HG03442 (cell line): Measurements from ENCODE around the gene NEDD8.

ENCODE experiments used
- ATAC-seq: cut with Tn5 transposase; IDR thresholded peaks from one replicate; pipeline ENCODE4 v1.9.1; 2021; ENCODE audit warnings: mild to moderate bottlenecking, moderate library complexity; ENCODE audit not compliant: unreplicated experiment

The NEDD8 gene

DNA sequence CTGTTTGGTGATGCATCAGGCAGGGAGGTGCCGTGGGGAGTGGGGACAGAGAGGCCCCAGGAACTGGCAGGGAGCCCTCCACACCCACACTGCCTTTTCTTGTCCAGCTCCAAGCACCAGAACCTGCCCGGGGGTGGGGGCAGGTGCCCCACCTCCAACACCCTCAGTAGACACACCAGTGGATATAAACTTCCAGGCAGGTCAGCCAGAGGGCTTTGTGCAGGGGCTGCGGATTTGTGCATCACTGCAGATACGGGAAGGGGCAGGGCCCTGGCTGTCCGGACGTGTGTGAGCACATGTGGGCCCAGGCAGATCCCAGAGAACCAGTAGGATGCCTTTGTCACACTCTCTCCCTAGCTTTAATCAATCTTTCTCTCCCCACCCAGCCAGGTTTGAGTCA, 32.1 kb upstream of the NEDD8 start:
- ATAC-seq: no peak

DNA sequence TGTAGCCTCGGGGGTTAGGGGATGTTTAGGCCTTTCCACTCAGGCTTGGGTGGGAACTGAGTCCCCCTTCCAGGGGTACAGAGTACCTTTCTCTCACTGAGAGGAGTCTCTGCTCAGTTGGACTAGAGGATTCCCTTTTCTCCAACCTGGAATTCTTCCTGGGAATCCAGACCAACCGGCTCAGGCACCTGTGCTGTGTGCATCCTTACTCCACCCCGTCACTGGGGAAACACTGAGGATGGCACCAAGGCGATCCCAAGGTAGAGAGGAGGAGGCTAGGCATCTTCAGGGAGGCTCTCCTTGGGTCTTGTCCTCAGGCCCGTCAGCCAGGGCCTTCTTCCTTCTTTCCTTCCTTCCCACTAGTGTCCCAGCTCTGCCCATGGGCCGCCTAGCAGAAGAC, 31.7 kb upstream of the NEDD8 start:
- no peak for ATAC-seq

DNA sequence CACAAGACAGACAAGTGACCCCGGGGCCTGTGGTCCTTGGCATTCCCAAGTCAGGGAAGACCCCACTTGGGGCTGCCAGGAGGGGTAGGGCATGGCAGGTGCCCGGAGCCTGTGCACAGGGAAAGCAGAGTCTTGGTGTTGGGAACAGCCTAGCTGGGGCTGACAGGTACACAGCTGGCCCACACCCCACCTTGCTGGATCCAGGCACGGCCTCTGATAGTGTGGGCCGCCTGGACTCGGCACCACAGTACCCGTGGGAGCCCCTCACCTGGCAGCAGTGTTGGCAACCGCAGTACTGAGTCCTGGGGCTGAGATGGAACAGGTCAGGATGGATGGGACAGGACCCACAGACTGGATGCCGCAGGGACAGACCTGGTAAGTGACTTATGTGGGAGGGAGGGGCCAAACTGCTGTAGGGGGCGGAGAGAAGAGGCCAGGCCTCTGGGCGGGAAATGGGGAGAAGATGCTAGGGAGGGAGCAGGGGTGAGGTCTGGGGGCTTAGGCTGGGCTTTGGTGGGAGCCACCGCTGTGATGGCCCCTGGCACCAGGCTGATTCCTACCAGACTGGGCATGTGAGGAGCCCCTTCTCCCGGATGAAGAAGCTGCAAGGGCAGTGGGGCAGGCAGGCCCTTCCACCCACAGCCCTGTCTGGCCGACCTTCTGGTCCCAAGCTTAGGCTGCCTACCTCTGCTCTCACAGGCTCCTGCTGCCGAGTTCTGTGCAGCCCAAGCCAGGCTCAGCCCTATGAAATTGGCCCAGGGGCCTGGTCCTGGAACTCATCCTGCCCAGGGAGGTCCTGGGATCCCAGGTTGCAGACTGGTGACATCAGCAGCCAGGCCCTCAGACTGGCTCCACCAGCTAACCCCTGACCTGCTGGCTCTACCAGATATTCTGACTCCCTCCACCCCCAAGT, 30.9 kb upstream of the NEDD8 start, which contains the start of gene TGM1:
TSS of gene TGM1 (minus strand) at position 357 of the 913 bp plus-strand sequence. CDS start 825 bp downstream, outside the sequence.
- no peak for ATAC-seq

DNA sequence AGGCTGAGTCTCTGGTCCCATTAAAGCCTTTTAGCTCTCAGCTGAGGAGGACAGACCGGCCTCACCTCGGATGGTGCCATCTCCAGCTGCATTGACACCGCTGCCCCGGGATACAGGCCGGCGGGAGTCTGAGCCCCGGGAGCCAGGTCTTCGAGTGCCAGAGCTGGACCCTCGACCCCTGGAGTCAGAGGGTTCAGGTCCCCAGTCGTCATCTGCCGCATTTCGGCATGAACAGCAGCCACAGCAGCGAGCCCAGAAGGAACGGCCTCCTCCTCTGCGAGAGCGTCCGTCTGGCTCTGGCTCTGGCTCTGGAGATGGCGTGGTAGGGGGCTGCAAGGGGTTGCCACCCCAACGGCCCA, 29.8 kb upstream of the NEDD8 start:
- no peak for ATAC-seq

DNA sequence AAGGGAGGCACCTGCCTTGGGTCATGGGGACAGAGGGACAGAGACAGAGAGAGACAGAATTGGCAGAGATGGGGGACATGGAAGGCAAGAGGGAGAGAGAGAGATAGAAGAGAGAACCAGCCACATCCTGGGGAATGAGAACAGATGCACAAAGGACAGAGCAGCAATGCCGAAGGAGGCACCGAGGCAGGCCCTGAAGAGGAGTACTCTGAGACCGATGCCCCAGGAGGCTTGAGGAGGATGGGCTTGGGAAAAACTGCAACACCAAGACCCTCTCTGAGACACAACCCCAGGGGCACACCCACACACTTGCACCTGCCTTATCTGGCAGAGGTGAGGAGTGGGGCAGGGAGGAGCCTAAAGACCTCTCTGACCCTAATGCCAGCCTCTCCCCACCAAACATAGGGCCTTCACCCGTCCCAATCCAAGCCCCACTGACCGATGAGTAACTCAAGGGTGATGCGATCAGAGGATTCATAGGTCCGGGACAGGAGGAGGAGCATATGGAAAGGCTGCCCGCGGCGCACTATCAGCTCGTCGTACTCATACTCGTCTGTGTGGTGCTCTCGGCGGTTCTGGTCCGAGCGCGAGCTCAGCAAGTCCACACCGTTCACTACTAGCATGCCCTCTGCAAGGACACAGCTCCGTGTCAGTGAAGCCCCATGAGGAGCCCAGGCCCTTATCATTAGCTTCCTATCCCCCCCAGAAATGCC, 29.2 kb upstream of the NEDD8 start:
- ATAC-seq: no peak

DNA sequence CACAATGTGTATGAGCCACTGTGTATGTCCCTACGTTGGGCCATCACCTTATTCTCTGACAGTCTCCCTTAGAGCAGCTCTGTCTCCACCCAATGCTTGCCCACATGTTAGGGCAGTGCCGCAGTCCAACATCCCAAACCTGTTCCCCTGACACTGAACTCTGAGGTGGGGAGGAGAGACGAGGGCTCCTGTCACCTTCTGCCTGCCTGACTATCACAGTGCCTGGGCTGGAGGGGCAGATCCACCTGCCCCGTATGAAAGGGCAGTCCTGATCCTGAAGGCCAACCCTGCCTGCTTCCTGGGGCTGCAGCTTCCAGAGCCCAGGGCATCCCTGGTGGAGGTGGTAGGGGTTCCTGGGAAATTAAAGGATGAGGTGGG, 28.6 kb upstream of the NEDD8 start:
- ATAC-seq: no peak

DNA sequence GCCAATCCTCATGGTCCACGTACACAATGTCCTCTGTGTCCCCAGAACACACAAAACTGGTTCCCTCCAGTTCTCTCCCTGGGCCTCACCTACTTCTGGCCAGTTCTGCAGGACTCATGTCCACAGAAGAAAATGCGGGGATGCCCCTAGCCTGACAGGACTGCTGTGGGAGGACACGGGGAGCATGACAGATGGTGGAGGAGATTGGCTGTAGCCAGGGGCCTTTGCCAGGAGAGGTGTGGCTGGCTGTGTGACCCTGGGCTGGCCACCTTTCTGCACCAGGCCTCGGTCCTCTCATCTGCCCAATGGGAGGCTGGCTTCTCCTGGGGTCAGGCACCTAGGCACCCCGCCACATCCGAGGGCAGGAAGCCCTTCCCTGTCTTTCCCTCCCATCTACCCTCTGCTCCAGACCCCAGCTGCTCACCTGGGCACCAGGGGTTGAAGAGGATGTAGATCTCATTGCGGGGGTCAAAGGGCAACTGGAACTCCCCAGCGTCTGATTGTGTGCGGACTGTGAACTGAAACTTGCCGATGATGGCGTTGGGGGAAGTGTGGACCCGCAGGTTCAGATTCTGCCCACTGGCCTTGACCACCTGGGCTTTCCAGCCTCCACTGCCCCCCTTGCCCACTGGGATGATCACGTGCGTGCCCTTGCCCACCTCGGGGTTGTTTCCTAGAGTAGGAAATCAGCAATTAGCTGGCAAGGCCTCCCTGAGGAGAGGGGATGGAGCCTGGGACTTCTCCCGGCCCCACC, 28.0 kb upstream of the NEDD8 start:
- no peak for ATAC-seq

DNA sequence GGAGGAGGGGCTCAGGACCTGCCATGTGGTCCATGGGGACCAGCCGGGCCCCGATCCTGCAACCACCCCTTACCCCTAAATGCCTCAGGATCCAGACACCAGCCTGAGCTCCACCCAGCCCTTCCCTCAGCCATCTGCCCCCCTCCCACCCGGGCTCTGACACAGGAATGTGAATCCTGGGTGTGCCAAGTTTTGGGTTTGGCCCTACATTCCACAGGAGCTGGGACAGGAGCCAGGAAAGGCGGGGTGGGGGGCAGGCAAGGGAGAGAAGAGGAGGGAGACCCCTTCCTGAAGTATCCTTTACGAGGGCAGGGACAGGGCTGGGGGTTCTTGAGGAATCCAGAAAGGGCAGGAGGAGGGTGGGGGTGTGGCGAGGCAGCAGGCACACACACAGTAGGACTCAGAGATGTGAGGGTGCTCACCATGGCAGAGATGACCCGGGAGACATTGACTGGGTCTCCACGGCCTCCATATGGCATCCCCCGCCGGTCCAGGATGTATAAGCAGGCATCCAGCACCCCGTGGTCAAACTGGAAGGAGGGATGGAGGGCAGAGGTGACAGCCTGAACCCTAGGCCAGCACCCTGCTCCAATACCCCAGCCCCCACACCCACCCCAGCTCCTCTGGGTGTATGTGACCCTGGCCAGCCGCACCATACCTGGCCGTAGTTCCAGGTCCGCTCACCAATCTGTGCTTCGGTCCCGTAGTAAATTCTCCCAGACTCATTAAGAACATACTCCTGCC, 27.3 kb upstream of the NEDD8 start:
- no peak for ATAC-seq

DNA sequence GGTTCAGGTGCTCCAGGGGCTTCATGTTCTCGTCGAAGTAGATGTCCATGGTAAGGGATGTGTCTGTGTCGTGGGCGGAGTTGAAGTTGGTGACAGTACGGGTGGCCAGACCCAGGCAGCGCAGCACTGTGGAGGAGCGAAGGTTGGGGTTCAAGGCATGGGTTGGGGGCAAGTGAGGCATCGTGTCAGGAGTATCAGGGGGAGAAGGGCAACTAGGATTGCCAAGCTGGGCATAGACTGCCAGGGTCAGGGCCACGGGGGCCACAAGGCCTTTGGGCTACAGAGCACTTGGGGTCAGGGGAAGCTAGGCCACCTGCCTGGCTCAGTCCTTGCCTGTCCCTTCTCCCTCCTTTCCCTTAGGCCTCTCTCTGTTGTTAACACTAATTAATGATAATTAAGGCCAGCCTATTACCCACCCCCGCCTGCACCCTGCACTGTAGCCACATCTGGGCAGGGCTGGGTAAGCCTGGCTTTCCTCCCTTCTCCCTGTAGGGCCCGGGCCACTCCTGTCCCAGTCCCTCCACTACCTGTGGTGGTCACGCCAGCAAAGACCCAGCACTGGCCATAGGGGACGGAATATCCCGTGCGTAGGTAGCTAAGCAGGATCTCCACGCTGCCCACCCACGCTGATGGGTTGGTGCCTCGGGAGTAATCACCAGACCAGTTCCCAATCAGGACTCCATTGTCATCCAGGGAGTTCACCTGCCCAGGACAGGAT, 26.5 kb upstream of the NEDD8 start:
- ATAC-seq: no peak

DNA sequence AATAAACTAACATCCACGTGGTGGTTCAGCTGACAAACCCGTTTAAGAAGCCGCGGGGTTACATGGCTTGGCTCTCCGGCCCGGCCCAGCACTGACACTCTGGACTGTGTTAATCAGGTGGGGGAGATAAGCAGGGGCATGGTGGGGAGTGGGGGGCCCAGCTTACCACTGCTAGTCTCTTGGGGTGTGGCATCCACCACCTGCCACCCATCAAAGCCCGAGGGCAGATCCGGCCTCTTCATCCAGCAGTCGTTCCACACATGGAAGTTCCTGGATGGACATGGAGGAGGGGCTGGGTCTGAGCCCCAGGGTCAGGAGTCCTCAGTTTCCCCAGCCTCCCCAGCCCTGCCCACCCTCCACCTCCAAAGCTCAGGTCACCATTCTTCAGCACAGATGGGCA, 26.0 kb upstream of the NEDD8 start:
- no peak for ATAC-seq

DNA sequence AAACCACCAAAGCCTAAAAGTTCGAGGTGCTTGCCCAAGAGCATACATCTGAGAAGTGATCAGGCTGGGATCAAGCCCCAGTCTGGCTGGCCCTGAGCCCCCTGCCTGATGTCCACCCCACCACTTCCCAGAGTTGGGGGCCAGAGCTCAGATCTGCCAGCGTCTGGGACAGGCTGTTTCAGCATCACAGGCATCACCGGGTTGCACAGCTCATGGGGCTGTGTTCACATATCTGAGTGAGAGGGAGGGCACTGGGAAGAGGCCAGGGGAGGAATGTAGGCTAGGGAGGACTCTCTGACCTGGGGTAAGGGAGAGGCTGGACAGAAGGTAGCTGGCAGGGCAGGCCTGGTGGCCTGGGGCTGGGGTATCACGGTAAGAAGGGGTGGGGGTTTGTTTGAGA, 24.8 kb upstream of the NEDD8 start:
- no peak for ATAC-seq

DNA sequence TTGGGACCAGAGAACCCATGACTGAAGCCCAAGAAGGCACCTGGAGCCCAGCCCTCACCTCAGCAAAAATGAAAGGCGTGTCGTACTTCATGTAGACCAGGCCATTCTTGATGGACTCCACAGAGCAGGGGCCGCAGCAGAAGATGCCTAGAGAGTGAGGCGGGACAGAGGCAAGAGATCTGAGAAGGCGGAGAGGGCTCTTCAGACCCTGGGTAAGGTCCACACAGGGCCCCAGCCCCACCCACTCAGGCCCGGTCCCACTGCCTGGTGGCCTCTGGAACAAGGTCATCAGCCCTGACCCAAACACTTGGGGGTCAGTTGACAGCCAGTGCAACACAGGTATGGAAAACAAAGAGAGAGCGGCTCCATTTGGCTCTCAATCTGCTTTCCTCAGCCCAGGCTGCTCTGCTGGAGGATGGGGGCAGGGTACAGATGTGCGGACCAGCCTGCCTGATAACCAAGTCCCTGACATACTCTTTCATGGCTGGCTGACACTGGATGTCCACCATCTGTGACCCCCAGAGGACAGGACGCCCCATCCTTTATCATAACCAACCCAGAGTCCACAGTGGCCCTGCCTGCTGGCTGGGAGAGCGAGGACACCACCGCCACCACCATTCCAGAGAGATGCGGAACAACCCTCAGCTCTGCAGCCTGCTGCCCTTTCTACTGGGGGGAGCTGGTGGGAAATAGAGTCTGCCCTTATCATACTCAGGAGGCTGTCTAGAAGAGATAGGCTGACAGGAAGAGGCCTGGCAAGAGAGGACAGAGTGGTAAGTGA, 24.0 kb upstream of the NEDD8 start:
- no peak for ATAC-seq

DNA sequence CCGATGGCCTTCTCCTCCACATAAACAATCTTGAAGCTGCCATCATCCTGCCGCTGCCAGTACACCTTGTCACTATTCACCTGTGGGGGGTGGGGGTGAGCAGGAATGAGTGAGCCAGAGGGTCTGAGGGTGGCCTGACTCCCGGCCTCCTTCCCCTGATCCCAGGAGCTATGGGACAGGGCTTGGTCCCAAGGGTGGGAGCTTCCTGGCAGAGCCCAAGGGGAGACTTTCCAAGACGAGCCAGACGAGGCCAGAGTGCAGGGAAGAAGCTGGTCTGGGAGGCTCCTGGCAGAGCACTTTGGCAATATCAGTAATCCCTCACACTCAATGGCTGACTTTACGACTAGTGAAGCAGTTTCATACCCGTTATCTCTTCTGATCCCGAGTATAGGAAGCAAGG, 23.3 kb upstream of the NEDD8 start:
- no peak for ATAC-seq

DNA sequence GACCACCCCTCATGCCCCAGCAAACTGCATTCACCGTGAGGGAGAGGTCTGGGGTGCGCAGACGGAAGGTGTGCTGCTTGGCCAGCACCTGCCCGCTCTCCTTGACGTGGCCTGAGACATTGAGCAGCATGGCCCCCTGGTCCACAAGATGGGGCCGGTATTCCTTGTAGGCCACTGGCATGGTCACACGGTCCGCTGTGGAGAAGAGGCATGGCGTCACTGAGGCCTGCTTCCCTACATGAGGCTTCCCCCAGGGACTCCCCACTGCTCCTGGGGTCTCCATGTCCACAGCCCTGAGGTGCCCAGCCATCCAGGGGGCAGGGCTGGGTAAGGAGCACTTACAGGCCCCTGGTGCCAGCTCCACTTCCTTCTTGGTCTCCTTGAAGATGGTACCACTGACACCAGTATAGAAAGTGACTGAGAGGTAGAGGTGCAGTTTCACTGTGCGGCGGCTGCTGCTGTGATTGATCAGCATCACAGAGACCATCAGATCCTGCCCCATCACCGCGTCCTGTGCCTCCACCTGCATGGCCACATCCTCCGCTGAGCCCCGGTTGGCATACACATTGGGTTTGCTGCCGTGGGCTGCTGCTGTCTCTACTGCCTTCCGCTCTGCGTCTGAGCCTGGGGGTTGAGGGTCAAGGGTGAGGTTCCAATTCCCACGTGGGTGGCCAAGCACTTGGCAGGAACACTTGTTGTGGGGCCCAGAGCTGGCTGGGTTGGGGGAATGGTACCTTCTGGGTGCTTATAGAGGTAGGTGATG, 22.6 kb upstream of the NEDD8 start:
- no peak for ATAC-seq

DNA sequence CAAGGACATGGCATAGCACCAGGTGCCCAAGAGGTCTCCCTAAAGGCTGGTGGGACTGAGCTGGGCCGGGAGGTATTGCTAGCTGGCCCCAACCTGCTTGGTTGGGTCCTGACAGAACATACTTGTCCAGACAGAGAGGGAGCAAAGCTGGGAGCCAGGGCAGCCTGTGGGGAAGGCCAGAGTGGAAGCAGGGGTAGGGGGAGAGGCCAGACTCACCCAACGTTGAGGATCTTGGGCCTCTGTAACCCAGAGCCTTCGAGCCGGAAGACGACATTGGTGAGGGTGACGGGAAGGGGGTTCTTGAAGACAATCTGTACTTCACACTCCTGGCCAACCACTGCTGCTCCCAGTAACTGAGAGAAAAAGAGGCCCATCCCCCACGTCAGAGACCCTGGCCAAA, 21.8 kb upstream of the NEDD8 start:
- no peak for ATAC-seq

DNA sequence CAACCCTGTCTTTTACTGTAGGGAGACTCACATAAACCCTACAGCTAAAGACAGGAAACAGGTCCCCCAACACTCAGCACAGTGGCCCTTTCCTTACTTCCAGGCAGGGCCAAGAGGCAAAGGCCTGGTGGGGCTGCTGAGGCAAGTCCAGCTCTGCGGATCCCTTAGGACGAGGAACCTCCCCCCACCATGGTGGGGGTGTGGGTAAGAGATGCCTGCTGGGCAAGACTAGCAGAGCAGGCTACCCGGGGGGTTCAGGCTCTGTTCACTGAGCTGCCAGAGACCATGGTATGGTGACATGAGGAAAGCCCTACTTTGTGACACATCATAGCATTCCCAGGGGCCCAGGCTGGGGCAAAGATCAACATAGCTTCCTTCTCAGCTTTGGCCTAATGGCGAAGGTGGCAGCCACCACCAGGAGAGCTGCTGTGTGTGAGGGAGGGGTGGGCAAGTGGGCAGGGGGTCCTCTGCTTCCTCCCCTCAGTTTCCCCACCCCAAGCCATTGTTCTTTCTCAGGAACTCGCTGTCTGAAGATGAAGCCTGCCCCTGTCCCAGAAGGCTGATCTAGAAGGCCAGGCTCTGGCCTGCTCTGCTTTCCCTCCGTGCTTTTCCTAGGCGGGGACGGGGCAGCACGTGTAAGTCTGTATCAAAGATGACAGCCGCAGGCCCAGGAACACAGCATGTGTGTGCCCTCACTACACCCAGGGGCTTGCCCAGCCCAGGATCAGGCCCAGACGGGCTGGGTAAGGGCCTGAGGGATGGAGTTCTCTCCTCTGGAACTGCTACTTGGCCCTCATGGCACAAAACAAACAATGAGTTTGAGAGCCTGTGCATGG, 20.3 kb upstream of the NEDD8 start:
- no peak for ATAC-seq

DNA sequence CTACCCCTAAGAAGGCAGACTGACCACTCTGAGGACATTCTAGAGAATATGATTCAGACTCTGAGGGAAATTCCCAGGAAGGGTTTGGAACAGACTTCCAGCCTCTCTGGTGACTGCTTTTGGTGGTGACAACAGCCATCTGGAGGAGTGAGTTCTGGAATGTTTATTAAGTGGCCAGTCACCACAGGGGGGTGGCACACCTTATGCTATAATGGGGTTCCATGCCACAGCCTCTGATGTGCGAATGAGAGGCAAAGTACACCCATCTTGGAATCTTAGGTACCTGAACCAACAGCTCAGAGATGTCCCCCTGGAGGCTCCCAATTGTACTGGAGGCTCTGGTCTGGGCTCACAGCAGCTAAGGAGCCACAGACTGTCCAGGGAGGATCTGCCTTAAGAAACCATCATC, 19.7 kb upstream of the NEDD8 start:
- ATAC-seq: no peak

DNA sequence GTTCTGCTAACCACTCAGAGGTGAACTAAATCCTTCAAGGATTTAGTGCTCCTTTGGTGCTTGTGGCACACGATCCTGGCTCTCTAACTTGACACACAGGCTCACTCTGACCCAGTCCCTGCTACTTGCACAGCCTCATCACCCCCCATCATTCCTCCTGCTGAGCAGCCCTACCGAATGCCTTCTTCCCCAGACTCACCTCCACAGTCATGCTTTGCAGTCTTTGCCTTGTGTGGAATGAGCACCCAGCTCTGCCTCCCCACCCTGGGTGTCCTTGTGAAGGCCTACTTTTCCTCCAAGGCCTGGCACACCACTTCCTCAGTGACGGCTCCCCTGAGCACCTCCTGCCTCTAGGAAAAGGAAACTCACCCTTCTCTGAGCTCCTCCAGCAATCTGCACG, 18.2 kb upstream of the NEDD8 start:
- ATAC-seq: no peak
